GM03348 (cell line): Measurements from ENCODE around the gene GPR151.

Source experiments
- DNase-seq: peaks from one replicate; pipeline ENCODE4 v3.0.0; 2012; ENCODE audit warnings: low spot score

Gene GPR151

DNA sequence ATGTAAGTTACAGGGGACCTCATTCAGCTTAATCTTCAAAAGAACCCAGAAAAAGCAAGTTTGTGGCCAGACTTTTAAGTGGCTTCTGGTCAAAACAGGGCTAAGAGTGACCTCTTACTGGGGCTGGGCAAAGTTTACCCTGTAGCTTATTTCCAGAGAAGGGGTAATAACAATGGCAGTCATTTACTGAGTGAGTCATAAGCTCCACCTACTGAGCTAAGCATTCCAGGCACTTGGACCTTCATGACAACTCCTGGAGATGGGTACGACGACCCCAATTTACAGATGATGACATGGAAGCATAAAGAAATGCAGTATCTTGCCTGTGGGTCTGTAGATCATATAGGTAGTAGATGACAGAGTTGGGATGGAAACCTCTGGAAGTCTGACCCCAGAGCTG lies 4.7 kb upstream of the GPR151 start:
- DNase-seq = no peak

DNA sequence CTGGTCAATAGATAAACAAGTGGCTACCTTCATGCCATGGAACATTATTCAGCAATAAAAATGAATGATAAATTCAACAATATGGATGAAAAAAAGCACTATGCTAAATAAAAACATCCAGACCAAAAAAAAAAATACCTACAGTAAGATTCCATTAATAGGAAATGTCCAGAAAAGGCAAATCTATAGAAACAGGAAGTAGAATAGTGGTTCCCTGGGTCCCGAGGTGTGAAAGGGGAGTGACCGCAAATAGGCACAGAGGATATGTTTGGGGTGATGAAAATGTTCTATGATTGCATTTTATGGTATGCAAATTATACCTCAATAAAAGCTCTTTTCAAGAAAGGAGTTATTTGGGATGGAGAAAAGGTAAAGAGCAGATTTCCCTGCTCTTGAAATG lies 3.6 kb upstream of the GPR151 start:
- DNase-seq = no peak

DNA sequence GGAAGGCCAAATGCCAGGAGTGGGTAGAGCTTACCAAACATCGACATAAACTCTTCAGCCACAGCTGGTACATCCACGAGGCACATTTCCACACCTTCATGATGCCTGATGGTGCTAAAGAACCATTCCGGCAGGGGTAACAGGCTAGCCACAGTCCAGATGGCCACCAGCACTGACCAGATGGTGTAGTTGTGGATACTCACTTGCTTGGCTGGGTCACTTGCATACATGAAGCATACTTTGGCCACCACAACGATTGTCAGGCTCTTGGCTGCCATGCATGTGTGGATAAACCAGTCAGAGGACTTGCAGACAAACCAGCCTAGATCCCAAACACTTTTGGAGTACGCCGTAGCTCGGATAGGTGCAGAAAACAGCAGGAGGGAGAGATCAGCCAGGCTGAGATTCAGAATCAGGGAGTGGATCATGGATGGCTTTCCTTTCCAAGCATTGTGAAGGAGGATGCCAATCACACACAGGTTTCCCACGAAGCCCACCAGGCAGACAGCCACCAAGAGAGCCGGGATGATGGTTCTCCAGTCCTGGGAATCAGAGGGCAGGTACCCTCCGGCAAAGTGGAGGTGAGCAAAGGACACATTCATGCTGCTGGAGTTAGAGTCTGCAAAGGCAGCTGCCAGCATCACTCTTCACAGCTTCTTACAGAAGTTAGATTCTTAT lies 378 bp downstream of the GPR151 start:
- no peak for DNase-seq

DNA sequence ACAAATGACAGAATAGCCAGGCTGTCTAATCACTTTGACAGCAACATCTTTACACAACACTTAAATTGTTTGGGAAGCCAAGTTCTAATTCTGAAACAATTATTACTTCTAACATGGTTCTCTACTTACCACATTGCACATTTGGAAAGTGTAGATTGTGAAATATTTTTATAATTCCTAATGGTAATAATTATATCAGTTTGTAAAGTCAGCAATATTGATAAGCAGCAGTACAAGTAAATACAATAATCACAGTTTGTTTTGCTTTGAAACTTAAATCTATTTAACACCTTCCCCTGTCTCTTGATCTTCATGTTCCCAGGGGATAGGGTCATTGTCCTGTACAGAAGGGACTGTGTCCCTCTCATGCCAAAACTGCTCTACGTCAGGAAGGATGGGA lies 1.4 kb downstream of the GPR151 start:
- DNase-seq = no peak

DNA sequence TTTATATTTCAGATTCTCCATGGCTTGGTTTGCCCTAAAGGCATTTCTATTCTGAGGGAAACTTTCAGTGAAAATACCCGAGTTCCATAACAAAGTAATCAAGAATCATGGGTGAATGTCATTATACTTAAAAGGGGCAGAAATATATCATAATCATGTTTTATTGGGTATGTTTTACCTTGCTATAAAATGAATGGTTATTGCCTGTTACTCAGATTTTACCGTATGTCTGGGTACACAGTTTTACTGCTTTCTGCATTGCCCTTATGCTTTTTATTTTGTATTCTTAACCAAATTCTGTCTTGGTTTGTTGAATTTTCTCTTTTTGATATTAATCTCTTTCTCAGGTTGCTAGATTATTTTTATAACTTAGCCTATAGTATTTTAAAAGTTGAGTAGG lies 2.5 kb downstream of the GPR151 start:
- DNase-seq = no peak

DNA sequence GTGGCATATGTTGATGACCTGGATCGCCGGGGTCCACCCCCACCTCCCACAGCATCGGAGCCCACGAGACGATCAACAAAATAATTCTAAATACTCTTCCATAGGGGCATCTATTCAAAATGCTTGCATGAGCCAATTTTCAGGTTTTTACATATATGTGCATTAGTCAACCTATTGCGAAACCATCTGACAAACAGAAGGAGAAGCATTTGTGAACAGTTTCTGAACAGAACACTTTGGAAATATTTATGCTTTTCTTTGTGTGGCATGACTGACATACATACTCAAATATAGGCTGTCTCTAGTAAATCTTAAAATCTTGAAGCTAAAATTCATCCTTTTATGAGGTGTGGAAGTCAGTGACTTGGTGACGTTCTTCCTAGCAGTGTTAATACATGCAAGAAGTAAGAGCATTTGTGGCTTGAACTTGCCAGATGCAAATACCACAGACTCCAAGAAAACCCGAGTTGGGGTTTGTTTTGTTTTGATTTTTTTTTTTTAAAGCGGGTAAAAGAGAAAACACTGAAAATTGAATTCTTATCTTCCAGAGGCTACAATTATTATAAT lies 5.3 kb downstream of the GPR151 start:
- DNase-seq = no peak

DNA sequence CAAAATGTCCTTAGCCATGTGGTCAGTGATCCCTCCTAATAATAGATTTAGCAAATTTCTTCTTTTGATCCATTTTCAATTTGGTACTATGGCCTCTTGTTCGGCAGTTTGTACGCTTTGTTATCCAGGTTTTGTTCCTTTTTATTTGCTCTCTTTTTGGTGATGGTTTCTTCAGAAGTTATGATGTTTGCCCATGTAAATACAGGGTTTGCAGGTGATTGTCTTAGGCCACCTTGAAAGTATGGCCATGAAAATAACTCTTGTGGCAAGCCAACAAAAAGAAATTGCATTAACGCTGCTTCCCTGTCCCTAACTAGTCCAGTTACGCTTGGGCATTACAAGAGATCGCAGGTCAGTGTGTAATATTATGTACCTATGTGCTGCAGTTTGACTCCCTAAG lies 8.6 kb downstream of the GPR151 start:
- DNase-seq = no peak

DNA sequence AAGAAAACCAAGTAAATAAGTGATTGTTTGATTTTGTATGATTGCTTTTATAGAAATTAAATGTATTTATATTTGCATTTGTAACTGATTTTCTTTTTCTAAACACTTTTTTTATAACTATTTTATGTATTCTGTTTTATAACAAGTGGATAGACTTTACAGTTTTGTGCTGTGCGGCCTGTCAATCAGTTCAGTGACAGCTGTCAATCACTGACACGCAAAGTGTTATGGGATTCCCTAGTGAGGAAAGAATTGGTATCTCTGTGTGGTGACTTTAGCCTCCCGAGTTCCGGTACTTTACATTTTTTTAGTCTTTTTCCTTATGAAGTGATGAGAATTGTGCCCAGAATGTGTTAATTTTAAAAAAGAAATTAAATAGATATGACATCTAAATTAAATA lies 16.3 kb downstream of the GPR151 start:
- DNase-seq = no peak

DNA sequence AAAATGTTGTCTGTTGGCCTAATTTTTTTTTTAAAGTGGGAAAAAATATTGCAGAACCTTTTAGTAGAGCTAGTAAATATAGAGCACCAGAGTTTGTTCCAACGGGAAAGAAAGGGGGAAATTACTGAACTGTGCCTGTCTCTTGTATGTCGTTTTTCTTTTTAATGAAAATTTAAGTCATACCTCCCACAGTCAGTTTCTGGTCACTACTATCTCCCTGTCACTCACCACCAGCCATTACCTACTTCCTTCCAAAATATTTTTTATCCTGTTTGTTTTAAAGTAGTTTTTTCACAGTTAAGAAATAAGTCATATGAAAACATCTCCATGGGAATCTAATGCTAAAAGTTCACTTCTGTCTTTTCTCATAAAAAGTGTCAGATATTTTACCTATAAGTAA lies 21.3 kb downstream of the GPR151 start:
- no peak for DNase-seq

DNA sequence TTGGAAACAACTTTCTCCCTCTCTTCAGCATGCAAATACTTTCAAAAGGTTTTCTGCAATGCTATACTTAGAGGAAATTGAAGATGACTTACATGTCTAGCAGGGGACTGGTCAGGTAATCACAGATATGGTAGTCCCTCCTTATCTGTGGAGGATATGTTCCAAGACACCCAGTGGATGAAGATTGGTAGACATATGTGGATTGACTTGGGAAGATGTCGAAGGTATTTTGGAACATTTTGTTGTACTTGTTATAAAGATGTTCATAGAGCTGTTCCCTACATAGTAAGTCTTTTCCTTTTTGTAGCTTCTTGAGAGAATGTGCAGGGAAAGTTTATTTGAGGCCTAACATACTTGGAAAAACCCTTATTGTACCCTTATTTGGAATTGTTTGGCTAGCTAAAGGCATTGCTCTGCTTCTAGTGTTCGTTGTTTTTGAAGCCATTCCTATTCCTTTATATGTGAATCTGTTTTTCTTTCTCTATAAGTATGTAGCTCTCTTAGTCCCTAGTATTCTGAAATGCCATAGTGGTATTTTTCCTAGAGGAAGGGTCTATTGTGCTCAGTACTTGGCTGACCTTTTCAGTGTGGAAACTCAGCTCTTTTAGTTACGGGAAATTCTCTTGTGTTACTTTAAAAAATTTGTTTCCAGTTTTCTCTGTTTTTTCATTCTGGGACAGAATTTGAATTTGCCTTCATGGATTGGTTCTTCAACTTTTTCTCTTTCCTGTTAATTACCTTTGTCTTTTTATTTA lies 25.7 kb downstream of the GPR151 start:
- DNase-seq = no peak

DNA sequence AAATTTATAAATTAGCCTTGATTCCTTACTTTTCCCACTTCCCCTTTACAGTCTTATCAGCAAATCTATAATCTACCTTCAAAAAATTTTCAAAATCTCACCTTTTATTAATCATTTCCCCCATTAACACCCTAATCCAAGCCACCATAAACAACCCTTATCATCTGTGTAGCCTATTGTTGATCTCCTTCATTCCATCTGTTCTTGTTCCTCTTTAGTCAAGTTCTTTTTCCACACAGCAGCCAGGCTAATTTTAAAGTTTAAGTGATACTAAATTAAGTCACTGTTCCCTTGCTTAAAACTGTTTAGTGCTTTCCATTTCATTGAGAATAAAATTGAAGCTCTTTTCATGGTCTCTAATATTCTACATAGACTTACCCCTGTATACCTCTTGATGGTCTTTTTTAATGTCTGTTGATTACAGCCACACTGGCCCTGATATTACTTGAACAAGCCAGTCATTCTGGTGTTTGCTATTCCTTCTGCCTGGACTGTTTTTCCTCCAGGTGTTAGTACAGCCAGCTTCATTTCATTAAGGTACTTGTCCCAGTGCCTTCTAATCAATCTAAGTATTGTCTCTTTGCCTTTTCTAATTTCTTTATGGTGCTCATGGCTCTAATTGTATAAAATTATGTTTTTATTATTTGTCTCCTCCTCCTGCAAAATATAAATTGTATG lies 31.1 kb downstream of the GPR151 start:
- DNase-seq = no peak

DNA sequence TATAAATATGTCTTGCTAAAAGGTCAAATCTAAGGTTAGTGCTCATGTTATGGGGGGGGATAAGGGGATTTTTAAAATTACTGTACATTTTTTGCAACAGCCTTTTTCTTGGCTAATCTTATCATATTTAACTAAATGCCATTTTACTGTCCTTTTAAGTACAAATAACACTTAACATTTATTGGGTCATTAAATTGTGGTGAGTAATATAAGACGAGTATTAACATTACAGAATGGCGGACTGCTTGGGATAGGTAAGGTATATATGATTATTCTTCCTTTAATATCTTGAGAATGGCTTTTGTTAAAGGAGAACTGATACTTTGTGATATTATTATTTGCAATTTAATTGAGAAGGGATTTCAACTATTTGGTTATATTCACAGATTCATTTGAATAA lies 33.2 kb downstream of the GPR151 start:
- no peak for DNase-seq

DNA sequence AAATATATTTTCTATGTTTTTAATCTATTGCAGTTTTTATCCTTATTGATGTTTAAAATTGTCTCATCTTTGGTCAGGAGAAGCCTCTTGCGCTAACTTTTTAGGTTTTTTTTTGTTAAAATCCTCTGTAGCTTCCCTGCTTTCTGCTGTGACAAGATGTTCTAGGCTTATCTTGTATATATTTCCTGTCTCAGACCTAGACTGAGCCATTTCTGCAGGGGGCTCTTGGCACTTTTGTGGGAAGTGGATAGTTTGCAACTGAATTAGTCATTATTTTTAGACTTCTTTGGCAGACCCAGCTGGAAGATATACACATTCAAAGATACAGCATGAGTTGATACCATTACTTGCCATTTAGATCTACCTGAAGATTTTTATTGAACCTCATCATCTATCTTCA lies 40.1 kb downstream of the GPR151 start:
- DNase-seq = no peak

DNA sequence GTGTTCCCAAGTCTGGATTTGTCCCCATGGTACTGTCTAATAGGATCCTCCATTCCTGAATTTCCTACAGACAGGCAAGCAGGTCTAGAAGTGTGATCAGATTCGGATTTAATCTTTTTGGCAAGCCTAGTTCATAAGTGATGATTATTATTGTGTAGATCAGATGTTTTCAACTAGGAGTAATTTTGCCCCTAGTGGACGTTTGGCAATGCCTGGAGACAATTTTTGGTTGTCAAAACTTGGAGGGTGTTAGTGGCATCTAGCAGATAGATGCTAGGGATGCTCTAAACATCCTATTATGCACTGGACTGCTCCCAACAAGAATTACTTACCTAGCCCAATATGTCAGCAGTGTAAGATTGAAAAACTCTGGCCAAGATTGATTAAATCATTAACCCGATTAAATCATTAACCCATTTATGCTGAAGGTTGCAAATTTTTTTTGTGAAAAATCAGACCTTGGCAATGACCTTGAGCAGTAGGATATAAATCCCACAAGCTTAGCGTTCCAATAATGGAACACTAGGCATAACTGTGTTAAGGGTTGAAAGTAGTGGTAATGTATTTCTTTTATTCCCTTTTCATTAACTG lies 40.7 kb downstream of the GPR151 start:
- DNase-seq = no peak

DNA sequence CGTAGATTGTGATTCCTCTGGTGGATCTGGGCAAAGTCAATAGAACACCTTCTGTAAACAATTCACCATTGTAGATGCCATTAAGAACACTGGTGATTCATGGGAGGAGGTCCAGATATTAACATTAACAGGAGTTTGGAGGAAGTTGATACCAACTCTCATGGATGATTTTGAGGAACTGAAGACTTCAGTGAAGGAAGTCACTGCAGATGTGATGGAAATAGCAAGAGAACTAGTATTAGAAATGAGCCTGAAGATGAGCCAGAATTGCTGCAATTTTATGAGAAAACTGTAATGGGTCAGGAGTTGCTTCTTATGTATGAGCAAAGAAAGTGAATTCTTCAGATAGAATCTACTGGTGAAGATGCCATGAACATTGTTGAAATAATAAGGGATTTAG lies 41.9 kb downstream of the GPR151 start:
- no peak for DNase-seq

DNA sequence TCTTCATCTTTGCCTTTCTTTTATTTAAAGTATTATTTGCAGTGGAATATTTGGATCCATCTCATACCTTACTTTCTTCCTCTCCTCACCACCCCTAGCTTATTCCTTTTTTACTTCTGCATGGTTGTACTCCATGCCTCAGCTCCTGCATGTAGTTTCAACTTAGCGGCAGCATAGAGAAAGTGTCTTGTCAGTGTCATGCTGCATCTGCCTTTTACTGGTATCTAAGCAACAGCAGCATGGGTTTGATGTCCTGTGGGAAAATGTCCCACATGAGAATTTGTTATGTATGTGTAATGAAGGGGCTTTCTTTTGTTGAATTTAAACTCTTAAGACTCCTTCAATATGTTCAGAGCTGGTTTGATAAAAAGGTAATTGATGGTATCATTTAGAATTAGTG lies 48.2 kb downstream of the GPR151 start:
- DNase-seq = no peak

DNA sequence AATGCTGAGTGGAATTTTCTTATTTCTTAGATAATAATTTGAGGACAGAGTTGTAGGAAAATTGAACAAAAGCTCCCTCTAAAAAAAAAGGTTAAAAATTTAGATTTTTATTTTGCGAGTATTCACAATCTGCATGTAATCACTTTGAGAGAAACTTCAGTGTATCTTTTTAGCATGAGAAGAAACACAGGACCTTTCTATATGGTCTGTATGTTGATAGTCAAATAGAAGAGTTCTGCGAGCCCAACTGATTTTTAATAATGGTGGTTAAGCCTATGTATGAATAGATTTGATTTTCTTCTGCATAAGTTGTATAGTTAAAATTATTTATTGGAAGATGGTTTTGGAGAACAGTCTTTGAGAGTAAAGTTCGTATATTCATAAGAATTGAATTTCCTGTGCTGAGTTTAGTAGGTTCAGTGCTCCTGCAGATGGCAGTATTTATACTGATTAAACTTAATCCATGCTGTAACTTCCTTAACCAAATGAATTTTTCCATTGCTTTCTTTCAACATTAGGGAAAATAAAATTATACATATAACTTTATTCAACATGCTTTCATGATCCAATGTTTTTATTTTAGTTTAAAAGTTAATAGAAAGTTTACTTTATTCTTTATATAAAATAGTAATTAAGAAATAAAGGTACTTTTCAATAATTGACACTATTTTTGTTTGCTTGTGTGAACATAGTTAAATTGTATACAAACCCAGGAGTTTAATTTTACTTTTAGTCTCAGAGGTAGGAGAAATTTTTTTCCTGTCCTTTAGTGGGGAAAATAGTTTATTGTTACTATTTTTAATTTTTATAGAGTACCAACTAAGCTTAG lies 49.3 kb downstream of the GPR151 start:
- DNase-seq = peak; percentile 44

DNA sequence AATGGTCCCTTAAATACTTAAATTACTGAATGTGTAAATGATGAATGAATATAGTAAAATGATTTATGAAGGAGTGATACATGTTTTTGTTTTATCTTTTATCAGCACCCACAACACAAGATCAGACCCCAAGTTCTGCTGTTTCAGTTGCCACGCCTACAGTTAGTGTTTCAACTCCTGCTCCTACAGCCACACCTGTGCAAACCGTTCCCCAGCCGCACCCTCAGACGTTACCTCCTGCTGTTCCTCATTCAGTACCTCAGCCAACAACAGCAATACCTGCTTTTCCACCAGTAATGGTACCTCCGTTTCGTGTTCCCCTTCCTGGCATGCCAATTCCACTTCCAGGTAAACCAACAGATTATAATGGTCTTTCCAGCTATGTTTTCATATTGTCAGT lies 52.5 kb downstream of the GPR151 start:
- no peak for DNase-seq
